ENCODE data around the gene CCDC107.

Gene CCDC107

DNA sequence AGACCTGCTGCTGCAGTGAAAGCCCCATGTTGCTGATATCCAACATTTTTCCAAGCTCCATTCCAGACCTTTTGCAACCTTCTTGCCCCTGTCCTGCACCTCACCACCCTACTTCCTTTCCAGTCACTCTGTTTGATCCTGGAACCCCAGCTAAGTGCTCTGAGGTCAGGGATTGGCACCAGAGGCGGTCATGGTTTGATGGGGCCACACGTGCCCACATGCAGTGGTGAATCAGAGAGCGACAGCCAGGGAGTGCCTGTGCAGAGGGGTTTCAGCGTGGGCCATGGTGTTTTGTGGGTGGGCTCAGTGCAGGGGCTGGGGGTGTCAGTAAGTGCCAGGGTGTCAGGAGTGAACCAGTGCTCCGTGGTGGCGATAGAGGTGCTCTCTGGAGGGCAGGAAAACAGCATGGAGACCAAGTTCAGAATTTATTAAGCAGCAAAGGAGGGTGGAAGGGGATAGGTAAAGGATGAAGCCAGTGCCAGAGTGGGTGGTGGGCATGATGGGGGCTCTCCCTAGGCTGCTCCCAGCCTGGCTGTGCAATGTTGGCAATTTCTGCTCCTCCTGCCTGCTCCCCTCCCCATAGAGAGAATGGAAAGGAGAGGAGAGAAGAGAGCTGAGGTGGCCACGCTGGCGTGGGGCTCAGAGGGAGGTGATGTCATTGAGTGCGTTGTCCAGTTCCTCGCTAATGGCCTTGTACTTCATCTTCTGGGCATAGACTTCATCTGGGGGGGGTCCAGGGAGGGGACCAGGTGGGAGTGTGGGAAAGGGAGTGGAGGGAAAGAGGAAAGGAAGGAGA lies 24.6 kb downstream of the CCDC107 start:
- TF ChIP-seq CTCF (conservative IDR thresholded peaks at IDR 0.05; ENCODE audit: low read depth), result no peak
- peak overlapping the region; percentile 60 for H3K27ac ChIP-seq
- no peak for DNase-seq (ENCODE audit: low spot score)
- POLR2A ChIA-PET (ENCODE audit: low non-redundant PET), result no interaction called here
- CTCF ChIA-PET, result interaction anchor here (1.0 kb wide), 1 partner anchor 14 kb away, joined by 5 read pairs; no protein-coding TSS in a partner anchor

DNA sequence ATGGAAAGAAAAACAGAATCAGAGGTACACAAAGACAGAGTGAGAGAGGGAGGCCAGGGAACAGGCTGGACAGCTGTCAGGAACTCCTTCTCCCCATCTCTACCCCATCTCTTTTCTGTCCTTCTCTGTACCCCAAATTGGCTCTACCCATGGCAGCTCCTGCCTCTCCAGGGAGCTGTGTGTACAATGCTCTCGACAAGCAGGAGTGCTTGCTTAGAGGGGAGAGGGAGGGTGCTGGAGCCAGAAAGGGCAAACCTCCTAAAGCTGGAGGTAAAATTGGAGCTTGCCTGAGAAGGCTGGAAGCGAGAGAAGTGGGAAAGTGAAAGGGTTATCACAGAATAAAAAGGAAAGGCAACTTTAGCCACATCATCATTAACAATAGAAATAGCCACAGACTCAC lies 25.2 kb downstream of the CCDC107 start:
- DNase-seq (ENCODE audit: low spot score), result no peak
- ChIA-PET CTCF (interaction anchor here (0.6 to 1.0 kb wide), 2 partner anchors 13 to 217 kb away, joined by 5 to 7 read pairs; no protein-coding TSS in a partner anchor), POLR2A (ENCODE audit: low non-redundant PET) (no interaction called here)
- peak overlapping the region; percentile 60 for H3K27ac ChIP-seq
- TF ChIP-seq CTCF (conservative IDR thresholded peaks at IDR 0.05; ENCODE audit: low read depth), result no peak

GRCh38 chr9:35684921-35685320 lies 26.8 kb downstream of the CCDC107 start:
- H3K27ac ChIP-seq, result peak overlapping the region; percentile 9
- TF ChIP-seq CTCF (conservative IDR thresholded peaks at IDR 0.05; ENCODE audit: low read depth), result no peak
- ChIA-PET CTCF (interaction anchor here (0.6 to 1.1 kb wide), 3 partner anchors 12 to 38 kb away, joined by 3 to 6 read pairs (median 3); no protein-coding TSS in a partner anchor), POLR2A (ENCODE audit: low non-redundant PET) (interaction anchor here (0.6 kb wide), 1 partner anchor 192 kb away, joined by 6 read pairs; no protein-coding TSS in a partner anchor)
- DNase-seq (ENCODE audit: low spot score), result no peak

- H3K27ac ChIP-seq, result peak overlapping the region; percentile 9
- POLR2A ChIA-PET (ENCODE audit: low non-redundant PET), result interaction anchor here (0.6 kb wide), 1 partner anchor 193 kb away, joined by 6 read pairs; no protein-coding TSS in a partner anchor
- CTCF ChIA-PET, result interaction anchor here (1.1 kb wide), 1 partner anchor 11 kb away, joined by 6 read pairs; no protein-coding TSS in a partner anchor
- no peak for TF ChIP-seq CTCF (conservative IDR thresholded peaks at IDR 0.05; ENCODE audit: low read depth)
- no peak for DNase-seq (ENCODE audit: low spot score)
These were observed 27.4 kb downstream of the CCDC107 start for GRCh38 chr9:35685506-35685905.

- H3K27ac ChIP-seq, result peak overlapping the region; percentile 9
- no peak for DNase-seq (ENCODE audit: low spot score)
- TF ChIP-seq CTCF (conservative IDR thresholded peaks at IDR 0.05; ENCODE audit: low read depth), result no peak
- POLR2A ChIA-PET (ENCODE audit: low non-redundant PET), result no interaction called here
- CTCF ChIA-PET, result interaction anchor here (0.7 to 1.3 kb wide), 3 partner anchors 10 to 50 kb away, joined by 3 to 6 read pairs (median 4); partner anchors contain the start of genes CCDC107 and RMRP
These were observed 28.4 kb downstream of the CCDC107 start for GRCh38 chr9:35686222-35687203.

DNA sequence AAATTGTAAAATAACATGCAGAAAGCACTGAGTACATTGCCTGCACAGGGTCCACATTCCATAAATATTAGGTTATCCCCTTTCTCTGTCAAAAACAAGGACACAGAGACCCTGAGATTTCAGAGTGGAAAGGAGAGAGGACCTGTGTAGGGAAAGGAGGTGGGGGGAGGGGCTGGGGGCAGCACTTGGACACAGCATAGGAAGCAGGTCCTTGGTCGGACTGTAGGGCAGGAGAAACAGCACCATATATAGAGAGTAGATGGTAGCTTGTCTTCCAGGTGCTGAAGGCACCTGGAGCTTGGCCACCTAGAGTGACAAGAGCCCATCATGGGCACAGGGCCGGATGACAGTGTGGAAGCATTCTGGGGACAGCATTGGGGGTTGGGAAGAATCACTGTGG lies 29.2 kb downstream of the CCDC107 start:
- no peak for TF ChIP-seq CTCF (conservative IDR thresholded peaks at IDR 0.05; ENCODE audit: low read depth)
- peak overlapping the region; percentile 93 for H3K27ac ChIP-seq
- ChIA-PET POLR2A (ENCODE audit: low non-redundant PET) (no interaction called here), CTCF (interaction anchor here (1.7 kb wide), 1 partner anchor 10 kb away, joined by 6 read pairs; no protein-coding TSS in a partner anchor)
- no peak for DNase-seq (ENCODE audit: low spot score)

Data from RWPE1 (cell line).